LNCaP clone FGC (cell line): ENCODE data around the gene PSMD14.
"Not testable (repeated sequence)": the region's sequence is repeated elsewhere in the genome, so short reads cannot be mapped to it uniquely, and the experiment has no call there.

Experiments used
- DNase-seq: peaks from one replicate; pipeline ENCODE4 v3.0.0-alpha.2; 2011; ENCODE audit warnings: low read depth
- H3K4me3 ChIP-seq: 2 replicates; pipeline ENCODE4 v1.5.1; 2011; ENCODE audit warnings: mild to moderate bottlenecking, low read depth, low read length, control low read depth
- CTCF ChIP-seq: IDR thresholded peaks from 2 replicates; pipeline ENCODE4 v1.5.1; 2012; ENCODE audit warnings: mild to moderate bottlenecking; ENCODE audit not compliant: control insufficient read depth, insufficient read depth; ENCODE audit errors: extremely low read depth

PSMD14 gene

GRCh38 chr2:161355983-161356382 lies 47.8 kb downstream of the PSMD14 start:
- no peak for DNase-seq
- no peak for TF ChIP-seq CTCF
- no peak overlapping the region for H3K4me3 ChIP-seq

GRCh38 chr2:161357097-161357496 lies 48.9 kb downstream of the PSMD14 start:
- no peak for TF ChIP-seq CTCF
- H3K4me3 ChIP-seq = no peak overlapping the region
- DNase-seq = peak; percentile 21

GRCh38 chr2:161358838-161359237 lies 50.6 kb downstream of the PSMD14 start:
- H3K4me3 ChIP-seq = no peak overlapping the region
- DNase-seq = no peak
- TF ChIP-seq CTCF = no peak

- DNase-seq, H3K4me3 ChIP-seq: not testable (repeated sequence)
These were observed 52.0 kb downstream of the PSMD14 start for GRCh38 chr2:161360095-161360654.

- TF ChIP-seq CTCF = no peak
- H3K4me3 ChIP-seq = no peak overlapping the region
- no peak for DNase-seq
These were observed 54.4 kb downstream of the PSMD14 start for GRCh38 chr2:161362568-161363166.

GRCh38 chr2:161367675-161368074 lies 59.5 kb downstream of the PSMD14 start:
- no peak for TF ChIP-seq CTCF
- no peak overlapping the region for H3K4me3 ChIP-seq
- no peak for DNase-seq

- H3K4me3 ChIP-seq = no peak overlapping the region
- DNase-seq = no peak
- TF ChIP-seq CTCF = no peak
These were observed 61.1 kb downstream of the PSMD14 start for GRCh38 chr2:161369311-161369710.

- H3K4me3 ChIP-seq = no peak overlapping the region
- no peak for TF ChIP-seq CTCF
- peak; percentile 31 for DNase-seq
These were observed 62.8 kb downstream of the PSMD14 start for GRCh38 chr2:161370981-161371380.
